Stimulated activated CD8-positive, alpha-beta memory T cell treated with anti-CD3 and anti-CD28 coated beads, Interleukin-15, amount 100 ng/mL, for 48 hours (primary cell): ENCODE results near the gene IGHMBP2.

Experiments
- DNase-seq, 2 donors: peaks; one replicate each; pipeline ENCODE4 v3.0.0-alpha.2; 2020; ENCODE audit warnings: low read depth in 2 of 2

IGHMBP2 gene

GRCh38 chr11:68939583-68940555, 36.2 kb downstream of the IGHMBP2 start:
- DNase-seq = no peak

GRCh38 chr11:68940651-68941323, 37.1 kb downstream of the IGHMBP2 start:
- no peak for DNase-seq

- DNase-seq = no peak
These were observed 37.8 kb downstream of the IGHMBP2 start for GRCh38 chr11:68941324-68942094.

GRCh38 chr11:68942095-68942620, 38.5 kb downstream of the IGHMBP2 start:
- no peak for DNase-seq

- no peak for DNase-seq
These were observed 39.1 kb downstream of the IGHMBP2 start for GRCh38 chr11:68942751-68943271.

GRCh38 chr11:68946416-68947090, 42.9 kb downstream of the IGHMBP2 start:
- DNase-seq = no peak

GRCh38 chr11:68947151-68947550, 43.5 kb downstream of the IGHMBP2 start:
- no peak for DNase-seq

- DNase-seq = no peak
These were observed 44.8 kb downstream of the IGHMBP2 start for GRCh38 chr11:68948496-68948895.

- DNase-seq = no peak
These were observed 45.2 kb downstream of the IGHMBP2 start for GRCh38 chr11:68948935-68949334.

GRCh38 chr11:68950270-68950669, 46.6 kb downstream of the IGHMBP2 start:
- DNase-seq = no peak

GRCh38 chr11:68950762-68951161, 47.1 kb downstream of the IGHMBP2 start:
- DNase-seq = no peak

GRCh38 chr11:68954836-68955606, 51.3 kb downstream of the IGHMBP2 start:
- DNase-seq = no peak

GRCh38 chr11:68955607-68955958, 51.9 kb downstream of the IGHMBP2 start:
- DNase-seq = no peak

GRCh38 chr11:68956142-68956541, 52.5 kb downstream of the IGHMBP2 start:
- no peak for DNase-seq

- DNase-seq = no peak
These were observed 53.0 kb downstream of the IGHMBP2 start for GRCh38 chr11:68956547-68957254.

- DNase-seq = no peak
These were observed 54.5 kb downstream of the IGHMBP2 start for GRCh38 chr11:68958211-68958610.

- DNase-seq = no peak
These were observed 56.0 kb downstream of the IGHMBP2 start for GRCh38 chr11:68959465-68960293.

GRCh38 chr11:68960294-68961071, 56.8 kb downstream of the IGHMBP2 start:
- no peak for DNase-seq
